Measurements from ENCODE around the gene SEMA5A. TPM values are rescaled to one million over a fixed set of nuclear protein-coding genes. Genes with fewer than 3 reads are reported as not detected.

Gene SEMA5A
- total RNA-seq, 6 experiments from 2014 or later = 54.2 to 69.7 (median 59.9) TPM

- peak; percentile 15 for DNase-seq
- H3K4me3 Mint-ChIP-seq = no peak overlapping the region
These were observed 333.3 kb downstream of the SEMA5A start for GRCh38 chr5:9212605-9213004.

DNA sequence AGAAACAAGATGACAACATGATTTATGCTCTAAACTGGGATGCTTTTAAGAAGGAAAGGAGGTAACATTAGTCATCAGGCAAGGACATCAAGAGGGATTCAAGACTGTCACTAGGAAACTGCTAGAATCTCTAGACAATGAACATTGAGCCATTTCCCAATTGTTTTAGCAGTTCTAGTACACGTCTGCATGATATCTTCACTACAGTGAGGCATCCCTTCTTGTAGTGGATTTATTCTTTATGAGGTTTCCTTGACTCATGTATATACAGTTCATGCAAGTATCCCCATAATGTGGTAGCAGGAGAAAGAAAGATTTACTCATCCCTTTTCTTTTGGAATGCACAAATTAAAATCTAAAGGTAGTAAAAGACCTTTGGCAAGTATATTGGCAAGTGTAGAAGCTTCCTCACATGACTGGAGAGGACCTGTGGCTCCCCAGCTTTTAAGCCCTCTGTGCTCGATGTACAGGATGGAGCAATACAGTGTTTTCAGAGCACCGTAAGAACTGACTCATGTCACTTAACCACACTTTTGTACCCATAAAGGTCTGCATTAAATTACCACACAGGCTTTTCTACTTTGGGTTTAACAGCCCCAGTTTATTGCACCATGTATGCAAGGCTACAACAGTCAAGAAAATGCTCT lies 335.9 kb downstream of the SEMA5A start:
- DNase-seq = peak; percentile 69
- no peaks in the 10 kb centered on the region; the same call in 1 of the 2 replicates for H3K9me3 Mint-ChIP-seq
- H3K4me1 Mint-ChIP-seq (ENCODE audit: low read depth) = peaks cover 65% of the 10 kb centered on the region
- H3K27ac Mint-ChIP-seq = peak overlapping the region; percentile 76
- peak overlapping the region; percentile 23 for H3K4me3 Mint-ChIP-seq
- TF ChIP-seq CTCF (IDR thresholded peaks at IDR 0.05) = no peak
- peaks cover 22% of the 10 kb centered on the region for H3K36me3 Mint-ChIP-seq (ENCODE audit: low read depth)
- peaks cover 4% of the 10 kb centered on the region for H3K27me3 Mint-ChIP-seq (ENCODE audit: insufficient read depth)

More at GRCh38 chr5:9212605-9213004, 333.3 kb downstream of the SEMA5A start:
- peak overlapping the region; percentile 22; the same call in 1 of the 2 replicates for H3K27ac Mint-ChIP-seq
- no peak for TF ChIP-seq CTCF (IDR thresholded peaks at IDR 0.05)
- peaks cover 49% of the 10 kb centered on the region for H3K36me3 Mint-ChIP-seq (ENCODE audit: low read depth)
- H3K9me3 Mint-ChIP-seq = peaks cover 3% of the 10 kb centered on the region
- peaks cover 4% of the 10 kb centered on the region for H3K27me3 Mint-ChIP-seq (ENCODE audit: insufficient read depth)
- peaks cover 69% of the 10 kb centered on the region for H3K4me1 Mint-ChIP-seq (ENCODE audit: low read depth)

GRCh38 chr5:9207817-9208418 lies 338.0 kb downstream of the SEMA5A start:
- peak; percentile 56 for DNase-seq

GRCh38 chr5:9202636-9203035 lies 343.2 kb downstream of the SEMA5A start:
- TF ChIP-seq CTCF (IDR thresholded peaks at IDR 0.05) = no peak

More at GRCh38 chr5:9207817-9208418, 338.0 kb downstream of the SEMA5A start:
- Mint-ChIP-seq H3K4me1 (ENCODE audit: low read depth) (peaks cover 48% of the 10 kb centered on the region), H3K9me3 (no peaks in the 10 kb centered on the region), H3K4me3 (no peak overlapping the region), H3K27ac (peak overlapping the region; percentile 37; the same call in 1 of the 2 replicates), H3K36me3 (ENCODE audit: low read depth) (peaks cover 4% of the 10 kb centered on the region), H3K27me3 (ENCODE audit: insufficient read depth) (peaks cover 4% of the 10 kb centered on the region)
- peak; percentile 87 for TF ChIP-seq CTCF (IDR thresholded peaks at IDR 0.05)

GRCh38 chr5:9201761-9202160 lies 344.1 kb downstream of the SEMA5A start:
- H3K27me3 Mint-ChIP-seq (ENCODE audit: insufficient read depth) = no peaks in the 10 kb centered on the region; the same call in 1 of the 2 replicates

More at GRCh38 chr5:9202636-9203035, 343.2 kb downstream of the SEMA5A start:
- Mint-ChIP-seq H3K27ac (no peak overlapping the region), H3K9me3 (no peaks in the 10 kb centered on the region), H3K4me3 (no peak overlapping the region), H3K36me3 (ENCODE audit: low read depth) (peaks cover 24% of the 10 kb centered on the region), H3K4me1 (ENCODE audit: low read depth) (peaks cover 41% of the 10 kb centered on the region), H3K27me3 (ENCODE audit: insufficient read depth) (no peaks in the 10 kb centered on the region; the same call in 1 of the 2 replicates)
- no peak for DNase-seq

More at GRCh38 chr5:9201761-9202160, 344.1 kb downstream of the SEMA5A start:
- no peaks in the 10 kb centered on the region for H3K9me3 Mint-ChIP-seq
- H3K4me1 Mint-ChIP-seq (ENCODE audit: low read depth) = peaks cover 50% of the 10 kb centered on the region
- no peak for TF ChIP-seq CTCF (IDR thresholded peaks at IDR 0.05)
- no peak overlapping the region for H3K4me3 Mint-ChIP-seq
- no peak for DNase-seq
- peak overlapping the region; percentile 40; the same call in 1 of the 2 replicates for H3K27ac Mint-ChIP-seq
- H3K36me3 Mint-ChIP-seq (ENCODE audit: low read depth) = peaks cover 28% of the 10 kb centered on the region

Measured in HFFc6 (cell line).